Thyroid gland (tissue), 4 donors: ENCODE measurements around the gene ESRRB.

Experiments
- CTCF ChIP-seq, 6 experiments: fragments of 200-600 bp in 3 of 6; fragments of 450-650 bp in 3 of 6; sonication (generic) in 3 of 6; IDR thresholded peaks; one replicate each; pipeline ENCODE4 v1.5.1; 2016 to 2019; ENCODE audit warnings: antibody characterized with exemption in 6 of 6, mild to moderate bottlenecking in 2 of 6, inconsistent platforms in 1 of 6, moderate library complexity in 1 of 6
- POLR2A ChIP-seq, 2 donors: fragments of 450-650 bp; IDR thresholded peaks; one replicate each; pipeline ENCODE4 v1.6.1; 2017; ENCODE audit warnings: antibody characterized with exemption in 2 of 2, mild to moderate bottlenecking in 2 of 2, moderate library complexity in 1 of 2

- TF ChIP-seq POLR2A (IDR thresholded peaks at IDR 0.05) (no peak), CTCF (IDR thresholded peaks at IDR 0.05) (no peak)
Observed at GRCh38 chr14:76329154-76329928, 46.6 kb upstream of the ESRRB start.
